AG09309 (cell line): Measurements from ENCODE around the gene SIK1.

ENCODE experiments used
- DNase-seq: peaks from one replicate; pipeline ENCODE4 v3.0.0-alpha.2; 2010; ENCODE audit warnings: low read depth
- H3K4me3 ChIP-seq: 2 replicates; pipeline ENCODE4 v1.5.1; 2011; ENCODE audit warnings: mild to moderate bottlenecking, low read depth, low read length, moderate library complexity; ENCODE audit not compliant: control insufficient read depth
- CTCF ChIP-seq: IDR thresholded peaks from 2 replicates; pipeline ENCODE4 v1.5.1; 2011; ENCODE audit warnings: mild to moderate bottlenecking, low read depth, low read length, inconsistent platforms; ENCODE audit not compliant: insufficient read depth, control insufficient read depth; ENCODE audit errors: missing control alignments

SIK1 gene

GRCh38 chr21:43370888-43371570, 55.9 kb downstream of the SIK1 start:
- DNase-seq: no peak
- TF ChIP-seq CTCF: no peak

DNA sequence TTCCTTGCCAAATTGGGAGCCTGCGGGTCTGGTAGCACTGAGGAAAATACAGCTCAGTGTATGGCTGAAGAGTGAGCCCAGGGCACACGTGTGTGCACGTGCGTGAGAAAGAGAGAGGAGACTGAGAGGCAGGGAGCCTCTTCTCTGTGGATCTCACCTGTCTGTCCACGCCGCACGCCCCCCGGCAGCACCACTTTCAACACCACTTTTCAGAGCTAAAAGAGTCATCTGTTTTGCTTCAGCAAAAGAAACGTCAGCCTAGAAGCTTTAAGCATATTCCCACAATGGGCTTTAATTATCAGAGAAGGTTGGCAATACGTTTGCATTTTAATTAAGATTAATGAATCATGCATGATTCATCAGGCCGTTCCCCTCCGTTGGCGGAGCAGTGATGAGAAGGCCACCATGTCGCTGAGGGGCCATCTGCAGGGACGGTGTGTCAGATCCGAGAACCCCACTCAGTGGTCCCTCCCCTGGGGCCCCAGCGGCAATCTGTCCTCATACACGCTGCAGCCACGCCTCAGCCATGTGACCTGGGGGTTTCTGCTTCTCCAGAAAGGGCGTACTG, 56.8 kb downstream of the SIK1 start:
- no peak for TF ChIP-seq CTCF
- no peak for DNase-seq
- H3K4me3 ChIP-seq: no peak overlapping the region

More at GRCh38 chr21:43370888-43371570, 55.9 kb downstream of the SIK1 start:
- no peak overlapping the region for H3K4me3 ChIP-seq

DNA sequence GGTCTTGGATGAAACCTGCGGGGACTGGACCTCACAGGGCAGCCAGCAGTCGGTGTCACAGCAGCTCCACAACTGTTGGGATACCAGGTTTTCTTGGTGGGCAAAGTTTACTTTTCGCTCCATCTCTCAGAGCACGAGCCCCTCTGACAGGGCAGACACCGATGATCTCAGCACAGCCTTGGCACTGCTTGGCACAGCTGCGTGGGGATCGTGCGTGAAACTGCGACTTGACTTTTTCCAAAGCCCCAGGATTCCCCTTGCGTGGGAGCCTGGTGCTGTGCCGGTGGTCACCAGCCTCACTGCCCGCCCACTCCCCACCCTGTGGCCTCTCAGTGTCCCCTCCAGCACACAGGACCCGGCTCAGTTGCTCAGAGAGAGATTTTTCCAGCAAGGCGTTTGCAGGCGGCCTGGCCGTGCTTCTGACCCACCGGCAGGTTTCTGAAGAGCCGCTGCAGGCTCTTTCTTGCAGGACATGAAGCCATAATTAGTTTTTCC, 57.3 kb downstream of the SIK1 start:
- no peak for DNase-seq
- H3K4me3 ChIP-seq: no peak overlapping the region
- no peak for TF ChIP-seq CTCF

- DNase-seq: no peak
- TF ChIP-seq CTCF: no peak
- H3K4me3 ChIP-seq: no peak overlapping the region
Observed at GRCh38 chr21:43369124-43369523, 57.8 kb downstream of the SIK1 start.

- DNase-seq: no peak
- no peak for TF ChIP-seq CTCF
- H3K4me3 ChIP-seq: no peak overlapping the region
Observed at GRCh38 chr21:43368685-43369084, 58.2 kb downstream of the SIK1 start.

- TF ChIP-seq CTCF: no peak
- no peak for DNase-seq
- no peak overlapping the region for H3K4me3 ChIP-seq
Observed at GRCh38 chr21:43367859-43368258, 59.1 kb downstream of the SIK1 start.

DNA sequence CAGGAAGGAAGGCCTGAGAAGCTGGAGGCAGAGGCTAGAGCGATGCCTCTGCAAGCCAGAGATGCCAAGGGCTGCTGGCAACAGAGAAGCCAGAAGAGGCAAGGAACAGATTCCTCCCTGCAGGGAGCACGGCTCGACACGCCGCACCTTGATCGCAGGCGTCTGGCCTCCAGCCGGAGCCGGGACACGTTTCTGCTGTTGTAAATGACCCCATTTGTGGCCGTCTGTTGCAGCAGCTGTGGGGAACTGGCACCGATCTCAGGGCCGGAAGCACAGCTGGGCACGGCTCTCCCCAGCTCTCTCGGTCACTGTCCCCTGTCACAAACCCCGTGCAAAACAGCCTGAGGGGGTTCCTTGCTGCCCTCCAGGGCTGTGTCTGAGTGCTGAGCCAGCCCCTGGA, 59.6 kb downstream of the SIK1 start:
- H3K4me3 ChIP-seq: no peak overlapping the region
- no peak for TF ChIP-seq CTCF
- no peak for DNase-seq
